IPS DF 4.7 (cell line): ENCODE results near the gene PTPRD.
"Not testable (repeated sequence)": the region's sequence is repeated elsewhere in the genome, so short reads cannot be mapped to it uniquely, and the experiment has no call there.

ENCODE experiments used
- DNase-seq: peaks from one replicate; pipeline ENCODE4 v3.0.0-alpha.2; 2013; ENCODE audit warnings: low spot score; ENCODE audit errors: extremely low read depth

The PTPRD gene

GRCh38 chr9:9186086-9186485 lies 1426.7 kb downstream of the PTPRD start:
- DNase-seq = no peak

GRCh38 chr9:9182431-9182830 lies 1430.4 kb downstream of the PTPRD start:
- no peak for DNase-seq

- no peak for DNase-seq
These were observed 1435.7 kb downstream of the PTPRD start for GRCh38 chr9:9177081-9177480.

GRCh38 chr9:9174358-9174757 lies 1438.4 kb downstream of the PTPRD start:
- no peak for DNase-seq

- no peak for DNase-seq
These were observed 1439.5 kb downstream of the PTPRD start for GRCh38 chr9:9173264-9173663.

GRCh38 chr9:9170439-9171134 lies 1442.2 kb downstream of the PTPRD start:
- DNase-seq = no peak

- no peak for DNase-seq
These were observed 1470.8 kb downstream of the PTPRD start for GRCh38 chr9:9142001-9142400.

GRCh38 chr9:9133526-9133925 lies 1479.3 kb downstream of the PTPRD start:
- DNase-seq = no peak

GRCh38 chr9:9124616-9125015 lies 1488.2 kb downstream of the PTPRD start:
- no peak for DNase-seq

GRCh38 chr9:9122230-9122875 lies 1490.4 kb downstream of the PTPRD start:
- no peak for DNase-seq

- no peak for DNase-seq
These were observed 1494.9 kb downstream of the PTPRD start for GRCh38 chr9:9117866-9118265.

GRCh38 chr9:9112001-9112720 lies 1500.6 kb downstream of the PTPRD start:
- no peak for DNase-seq

- DNase-seq = no peak
These were observed 1504.2 kb downstream of the PTPRD start for GRCh38 chr9:9108641-9109040.

- no peak for DNase-seq
These were observed 1510.5 kb downstream of the PTPRD start for GRCh38 chr9:9102295-9102694.

- DNase-seq = no peak
These were observed 1512.7 kb downstream of the PTPRD start for GRCh38 chr9:9100070-9100469.

- DNase-seq = no peak
These were observed 1513.2 kb downstream of the PTPRD start for GRCh38 chr9:9099646-9100045.

GRCh38 chr9:9097254-9097653 lies 1515.5 kb downstream of the PTPRD start:
- DNase-seq = not testable (repeated sequence)

GRCh38 chr9:9091387-9091786 lies 1521.4 kb downstream of the PTPRD start:
- no peak for DNase-seq

- no peak for DNase-seq
These were observed 1533.3 kb downstream of the PTPRD start for GRCh38 chr9:9079473-9079872.

- DNase-seq = no peak
These were observed 1534.5 kb downstream of the PTPRD start for GRCh38 chr9:9078301-9078700.

GRCh38 chr9:9061627-9062026 lies 1551.2 kb downstream of the PTPRD start:
- no peak for DNase-seq

GRCh38 chr9:9054354-9054992 lies 1558.3 kb downstream of the PTPRD start:
- no peak for DNase-seq
